HepG2 (cell line): ENCODE measurements around the gene ELSPBP1. TPM values are rescaled to one million over a fixed set of nuclear protein-coding genes. Genes with fewer than 3 reads are reported as not detected.

Experiments used
- ATAC-seq: fragments of 200-7000 bp; cut with Tn5 transposase; 3 replicates; pipeline ENCODE4 v1.9.1; 2020; ENCODE audit warnings: mild to moderate bottlenecking, moderate library complexity
- BruUV-seq: library from RNA; stranded (reverse); fragments of 400-500 nt; replicated peaks from 2 replicates; lab custom pipeline; 2021; lab: Mats Ljungman, UMichigan
- CTCF ChIA-PET: fragments of 300-600 bp; formaldehyde crosslinking; extraction: SDS; loops from one replicate; lab custom pipeline; 2021; ENCODE audit warnings: low total read pairs, inconsistent platforms, low intra/inter-chr PET ratio; lab: Yijun Ruan, JAX
- POLR2A ChIA-PET: fragments of 350-600 bp; sonication (Branson Sonifier 250); formaldehyde crosslinking; loops from one replicate; lab custom pipeline; 2020; ENCODE audit warnings: antibody characterized with exemption, inconsistent platforms; lab: Yijun Ruan, JAX
- DNase-seq: peaks from one replicate; pipeline ENCODE4 v3.0.0-alpha.2; 2015; ENCODE audit warnings: low spot score
- FAIRE-seq: peaks from 3 replicates; lab custom pipeline; 2011; peaks lifted over from hg19 to GRCh38; lab: Jason Lieb, UNC
- H2AFZ ChIP-seq: one replicate; pipeline ENCODE4 v1.6.1; 2011; ENCODE audit warnings: low read length, inconsistent platforms
- H3K27ac ChIP-seq: fragments of 300-600 bp; 3 replicates; pipeline ENCODE4 v1.8.0; 2011; ENCODE audit warnings: mixed run types, mild to moderate bottlenecking, mixed read lengths, low read length, inconsistent platforms; ENCODE audit not compliant: insufficient read depth; ENCODE audit errors: extremely low read length
- H3K27me3 ChIP-seq, 2 experiments: fragments of 200-600 bp in 1 of 2; 2 replicates in 1 of 2; 3 replicates in 1 of 2; pipeline versions ENCODE4 v1.6.0 to v1.8.0; 2011; ENCODE audit warnings: low read length in 2 of 2, mild to moderate bottlenecking in 2 of 2, moderate library complexity in 2 of 2, inconsistent platforms in 1 of 2; ENCODE audit not compliant: insufficient read depth in 2 of 2, control insufficient read depth in 1 of 2
- H3K36me3 ChIP-seq, 2 experiments: fragments of 200-600 bp in 1 of 2; replicated peaks in 1 of 2; 2 replicates in 1 of 2; 3 replicates in 1 of 2; pipeline versions ENCODE4 v1.5.1 to v1.8.0; 2011; ENCODE audit warnings: low read length in 2 of 2, inconsistent platforms in 1 of 2; ENCODE audit not compliant: insufficient read depth in 2 of 2, control insufficient read depth in 1 of 2
- H3K4me1 ChIP-seq: 2 replicates; pipeline ENCODE4 v1.5.1; 2012; ENCODE audit warnings: low read length, inconsistent platforms; ENCODE audit not compliant: insufficient read depth
- H3K4me2 ChIP-seq: 2 replicates; pipeline ENCODE4 v1.6.0; 2011; ENCODE audit warnings: low read depth, low read length, inconsistent platforms
- H3K4me3 ChIP-seq, 3 experiments: fragments of 200-600 bp in 1 of 3; sonication (generic), shearing (Covaris generic) in 1 of 3; replicated peaks in 1 of 3; 2 replicates each; pipeline ENCODE4 v1.5.1; 2011 to 2016; ENCODE audit warnings: low read length in 3 of 3, inconsistent platforms in 2 of 3, low read depth in 2 of 3, mild to moderate bottlenecking in 2 of 3, control low read depth in 1 of 3, mixed read lengths in 1 of 3; ENCODE audit not compliant: insufficient read depth in 1 of 3
- H3K79me2 ChIP-seq: one replicate; pipeline ENCODE4 v1.6.1; 2011; ENCODE audit warnings: low read length, inconsistent platforms; ENCODE audit not compliant: insufficient read depth
- H3K9ac ChIP-seq: 2 replicates; pipeline ENCODE4 v1.6.0; 2011; ENCODE audit warnings: mild to moderate bottlenecking, low read depth, low read length, inconsistent platforms; ENCODE audit not compliant: insufficient read depth
- H3K9me3 ChIP-seq: 2 replicates; pipeline ENCODE4 v1.5.1; 2012; ENCODE audit warnings: mild to moderate bottlenecking, low read length
- H4K20me1 ChIP-seq: 2 replicates; pipeline ENCODE4 v1.6.0; 2011; ENCODE audit warnings: inconsistent platforms, mild to moderate bottlenecking, low read length, moderate library complexity; ENCODE audit not compliant: insufficient read depth
- FLYWCH1 ChIP-seq: sonication (generic); formaldehyde crosslinking; IDR thresholded peaks from 2 replicates; pipeline ENCODE4 v1.8.1; 2023; ENCODE audit warnings: mild to moderate bottlenecking, missing genetic modification reagents
- FOXK2 ChIP-seq: fragments of 450-650 bp; IDR thresholded peaks from 2 replicates; pipeline ENCODE4 v1.6.1; 2016
- HES4 ChIP-seq: sonication (generic); formaldehyde crosslinking; IDR thresholded peaks from 2 replicates; pipeline ENCODE4 v1.9.0; 2021; ENCODE audit warnings: mild to moderate bottlenecking, missing genetic modification reagents, borderline replicate concordance
- KLF12 ChIP-seq: sonication (generic); formaldehyde crosslinking; IDR thresholded peaks from 2 replicates; pipeline ENCODE4 v1.4.0; 2020; ENCODE audit warnings: missing genetic modification reagents, borderline replicate concordance
- KLF16 ChIP-seq, 2 experiments: sonication (generic) in 1 of 2; formaldehyde crosslinking in 1 of 2; IDR thresholded peaks; 2 replicates each; pipeline versions ENCODE4 v1.6.1 to v1.8.0; 2016 to 2023; ENCODE audit warnings: missing genetic modification reagents in 2 of 2, missing compliant biosample characterization in 1 of 2
- KLF9 ChIP-seq: IDR thresholded peaks from 2 replicates; pipeline ENCODE4 v1.6.1; 2016; ENCODE audit warnings: low read depth
- NCOA2 ChIP-seq: sonication (generic); formaldehyde crosslinking; IDR thresholded peaks from 2 replicates; pipeline ENCODE4 v1.8.0; 2022; ENCODE audit warnings: inconsistent platforms
- POLR2AphosphoS5 ChIP-seq: IDR thresholded peaks from 2 replicates; pipeline ENCODE4 v1.6.1; 2012; ENCODE audit warnings: low read depth, low read length
- ZBTB1 ChIP-seq: sonication (generic); formaldehyde crosslinking; IDR thresholded peaks from 2 replicates; pipeline ENCODE4 v1.4.0; 2020; ENCODE audit warnings: missing genetic modification reagents, borderline replicate concordance
- ZNF224 ChIP-seq: sonication (generic); formaldehyde crosslinking; IDR thresholded peaks from 2 replicates; pipeline ENCODE4 v1.5.0; 2020; ENCODE audit warnings: mild to moderate bottlenecking, missing genetic modification reagents
- ZNF33A ChIP-seq: sonication (generic); formaldehyde crosslinking; IDR thresholded peaks from 2 replicates; pipeline ENCODE4 v1.5.1; 2020; ENCODE audit warnings: missing genetic modification reagents, mild to moderate bottlenecking, moderate library complexity, borderline replicate concordance
- ZNF530 ChIP-seq: sonication (generic); formaldehyde crosslinking; IDR thresholded peaks from 2 replicates; pipeline ENCODE4 v1.5.0; 2020; ENCODE audit warnings: low read depth, mild to moderate bottlenecking, missing genetic modification reagents
- WGBS: methylation state at CpG from one replicate; pipeline ENCODE4 v1.1.6; 2017; ENCODE audit warnings: low lambda C conversion rate; 5-methylcytosine and 5-hydroxymethylcytosine counted together
- in situ Hi-C: cut with HindIII; loops from 2 replicates; pipeline ENCODE4 v1.10.0; 2017; ENCODE audit warnings: low pct_unique_long_range_greater_than_20kb; ENCODE audit not compliant: extremely low pct_ligation_motif_present
- intact Hi-C: fragments of 100-400 bp; cut with micrococcal nuclease; formaldehyde crosslinking; loops from one replicate; pipeline ENCODE4 v1.10.0; 2022; ENCODE audit not compliant: unreplicated experiment
- polyA plus RNA-seq, 8 experiments: library from polyadenylated mRNA; depleted of rRNA in 3 of 8; stranded (reverse) in 7 of 8; unstranded in 1 of 8; fragments of >200 nt; fragmentation: Illumina TruSeq in 4 of 8; extraction: Trizol in 4 of 8; gene quantifications; 2 replicates each; pipeline versions ENCODE4 v1.2.1 to v1.2.3, GENCODE V29; 2011 to 2016; ENCODE audit warnings: low read depth in 4 of 8, missing spikeins in 1 of 8, mixed read lengths in 1 of 8; ENCODE audit not compliant: insufficient read depth in 1 of 8
- total RNA-seq, 5 experiments: library from RNA; depleted of rRNA; stranded (reverse); fragments of >200 nt; fragmentation: Illumina TruSeq; extraction: Trizol; gene quantifications; 2 replicates each; pipeline ENCODE4 v1.2.3, GENCODE V29; 2016; ENCODE audit warnings: low read depth in 1 of 5
- TF ChIP-seq, protein P1 (sequence below): sonication (generic); formaldehyde crosslinking; IDR thresholded peaks from 2 replicates; pipeline ENCODE4 v1.5.0; 2020; ENCODE audit warnings: mild to moderate bottlenecking, missing genetic modification reagents, borderline replicate concordance
- TF ChIP-seq, protein P2 (sequence below): sonication (generic); formaldehyde crosslinking; IDR thresholded peaks from 2 replicates; pipeline ENCODE4 v1.4.0; 2020; ENCODE audit warnings: missing genetic modification reagents, mild to moderate bottlenecking, borderline replicate concordance
- TF ChIP-seq, protein P3 (sequence below): sonication (generic); formaldehyde crosslinking; IDR thresholded peaks from 2 replicates; pipeline ENCODE4 v1.4.0; 2020; ENCODE audit warnings: low read depth, mild to moderate bottlenecking, missing genetic modification reagents

Gene ELSPBP1
- total and polyA plus RNA-seq, 2 of the 13 experiments (the other 11 are each of a cell fraction or from before 2014, with no cell fraction given) = not detected

DNA sequence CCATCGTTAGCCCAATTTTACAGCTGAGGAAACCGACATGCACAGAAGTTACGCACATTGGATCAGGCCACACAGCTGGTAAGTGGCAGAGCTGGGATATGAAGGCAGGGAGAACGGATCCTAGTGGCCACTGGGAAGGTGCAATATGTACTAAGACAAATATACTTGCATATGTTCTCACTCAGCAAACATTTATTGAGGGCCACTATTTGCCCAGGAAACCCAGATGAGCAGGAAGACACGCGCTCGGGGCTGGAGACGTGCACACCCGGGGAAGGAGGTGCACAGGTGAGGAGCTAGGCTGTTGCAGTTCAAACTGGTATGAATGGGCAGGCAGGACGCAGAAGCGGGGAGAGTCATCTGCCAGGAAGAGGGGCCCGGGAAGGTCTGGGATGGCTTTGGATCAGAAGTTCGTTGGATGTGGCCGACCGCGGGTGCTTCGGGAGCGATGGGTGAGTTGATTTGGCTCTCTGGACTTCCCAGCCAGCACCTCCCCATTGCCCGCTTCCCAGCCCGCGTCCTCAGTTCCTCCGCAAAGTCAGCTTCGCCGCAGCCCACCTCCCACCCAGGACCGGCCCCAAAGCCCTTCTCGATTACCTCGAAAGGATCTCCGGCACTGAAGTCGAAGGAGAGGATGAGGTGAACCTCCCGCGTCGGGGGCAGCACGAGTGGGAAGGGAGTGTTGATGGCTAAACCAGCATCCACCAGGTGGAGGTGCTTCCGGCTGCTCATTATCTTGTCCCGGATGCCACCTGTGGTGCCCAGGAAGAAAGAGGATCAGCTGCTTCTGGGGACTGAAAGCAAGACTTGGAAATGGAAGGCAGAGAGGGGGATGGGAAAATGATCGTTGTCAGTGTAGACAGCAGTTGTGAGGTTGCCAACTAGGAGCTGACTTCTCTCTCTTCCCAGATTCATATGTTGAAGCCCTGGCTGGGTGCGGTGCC, 67.2 kb downstream of the ELSPBP1 start:
- peaks cover 0 to 2% of the 10 kb centered on the region in 2 experiments; a peak in 1 of 5 replicates for H3K27me3 ChIP-seq
- H2AFZ ChIP-seq = no peak overlapping the region
- H3K4me2 ChIP-seq = no peak overlapping the region
- no peak for FAIRE-seq
- in situ Hi-C loops = no loop called here
- no peak for ATAC-seq
- no peak overlapping the region for H3K4me3 ChIP-seq
- no peaks in the 10 kb centered on the region for H4K20me1 ChIP-seq
- WGBS = 57% methylated on average over 30 of the region's 37 CpGs
- H3K79me2 ChIP-seq = no peaks in the 10 kb centered on the region
- CTCF ChIA-PET = no interaction called here
- BruUV-seq = no TSS peak
- TF ChIP-seq HES4 (no peak), ZBTB1 (CRISPR knock-in tag) (no peak), KLF9 (CRISPR knock-in tag) (no peak), ZNF224 (CRISPR knock-in tag) (no peak), ZNF33A (CRISPR knock-in tag) (no peak), NCOA2 (CRISPR knock-in tag) (no peak), POLR2AphosphoS5 (no peak), KLF12 (CRISPR knock-in tag) (no peak), ZNF530 (CRISPR knock-in tag) (no peak), FOXK2 (no peak), KLF16 (CRISPR knock-in tag; IDR thresholded peaks at IDR 0.05) (no peak), FLYWCH1 (CRISPR knock-in tag) (no peak)
- TF ChIP-seq, protein P1, sequence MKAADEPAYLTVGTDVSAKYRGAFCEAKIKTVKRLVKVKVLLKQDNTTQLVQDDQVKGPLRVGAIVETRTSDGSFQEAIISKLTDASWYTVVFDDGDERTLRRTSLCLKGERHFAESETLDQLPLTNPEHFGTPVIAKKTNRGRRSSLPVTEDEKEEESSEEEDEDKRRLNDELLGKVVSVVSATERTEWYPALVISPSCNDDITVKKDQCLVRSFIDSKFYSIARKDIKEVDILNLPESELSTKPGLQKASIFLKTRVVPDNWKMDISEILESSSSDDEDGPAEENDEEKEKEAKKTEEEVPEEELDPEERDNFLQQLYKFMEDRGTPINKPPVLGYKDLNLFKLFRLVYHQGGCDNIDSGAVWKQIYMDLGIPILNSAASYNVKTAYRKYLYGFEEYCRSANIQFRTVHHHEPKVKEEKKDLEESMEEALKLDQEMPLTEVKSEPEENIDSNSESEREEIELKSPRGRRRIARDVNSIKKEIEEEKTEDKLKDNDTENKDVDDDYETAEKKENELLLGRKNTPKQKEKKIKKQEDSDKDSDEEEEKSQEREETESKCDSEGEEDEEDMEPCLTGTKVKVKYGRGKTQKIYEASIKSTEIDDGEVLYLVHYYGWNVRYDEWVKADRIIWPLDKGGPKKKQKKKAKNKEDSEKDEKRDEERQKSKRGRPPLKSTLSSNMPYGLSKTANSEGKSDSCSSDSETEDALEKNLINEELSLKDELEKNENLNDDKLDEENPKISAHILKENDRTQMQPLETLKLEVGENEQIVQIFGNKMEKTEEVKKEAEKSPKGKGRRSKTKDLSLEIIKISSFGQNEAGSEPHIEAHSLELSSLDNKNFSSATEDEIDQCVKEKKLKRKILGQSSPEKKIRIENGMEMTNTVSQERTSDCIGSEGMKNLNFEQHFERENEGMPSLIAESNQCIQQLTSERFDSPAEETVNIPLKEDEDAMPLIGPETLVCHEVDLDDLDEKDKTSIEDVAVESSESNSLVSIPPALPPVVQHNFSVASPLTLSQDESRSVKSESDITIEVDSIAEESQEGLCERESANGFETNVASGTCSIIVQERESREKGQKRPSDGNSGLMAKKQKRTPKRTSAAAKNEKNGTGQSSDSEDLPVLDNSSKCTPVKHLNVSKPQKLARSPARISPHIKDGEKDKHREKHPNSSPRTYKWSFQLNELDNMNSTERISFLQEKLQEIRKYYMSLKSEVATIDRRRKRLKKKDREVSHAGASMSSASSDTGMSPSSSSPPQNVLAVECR (CRISPR knock-in tag) = no peak
- TF ChIP-seq, protein P2, sequence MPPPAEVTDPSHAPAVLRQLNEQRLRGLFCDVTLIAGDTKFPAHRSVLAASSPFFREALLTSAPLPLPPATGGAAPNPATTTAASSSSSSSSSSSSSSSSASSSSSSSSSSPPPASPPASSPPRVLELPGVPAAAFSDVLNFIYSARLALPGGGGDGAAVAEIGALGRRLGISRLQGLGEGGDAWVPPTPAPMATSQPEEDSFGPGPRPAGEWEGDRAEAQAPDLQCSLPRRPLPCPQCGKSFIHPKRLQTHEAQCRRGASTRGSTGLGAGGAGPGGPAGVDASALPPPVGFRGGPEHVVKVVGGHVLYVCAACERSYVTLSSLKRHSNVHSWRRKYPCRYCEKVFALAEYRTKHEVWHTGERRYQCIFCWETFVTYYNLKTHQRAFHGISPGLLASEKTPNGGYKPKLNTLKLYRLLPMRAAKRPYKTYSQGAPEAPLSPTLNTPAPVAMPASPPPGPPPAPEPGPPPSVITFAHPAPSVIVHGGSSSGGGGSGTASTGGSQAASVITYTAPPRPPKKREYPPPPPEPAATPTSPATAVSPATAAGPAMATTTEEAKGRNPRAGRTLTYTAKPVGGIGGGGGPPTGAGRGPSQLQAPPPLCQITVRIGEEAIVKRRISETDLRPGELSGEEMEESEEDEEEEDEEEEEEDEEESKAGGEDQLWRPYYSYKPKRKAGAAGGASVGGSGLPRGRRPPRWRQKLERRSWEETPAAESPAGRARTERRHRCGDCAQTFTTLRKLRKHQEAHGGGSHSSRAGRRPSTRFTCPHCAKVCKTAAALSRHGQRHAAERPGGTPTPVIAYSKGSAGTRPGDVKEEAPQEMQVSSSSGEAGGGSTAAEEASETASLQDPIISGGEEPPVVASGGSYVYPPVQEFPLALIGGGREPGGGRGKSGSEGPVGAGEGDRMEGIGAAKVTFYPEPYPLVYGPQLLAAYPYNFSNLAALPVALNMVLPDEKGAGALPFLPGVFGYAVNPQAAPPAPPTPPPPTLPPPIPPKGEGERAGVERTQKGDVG (CRISPR knock-in tag) = no peak
- TF ChIP-seq, protein P3, sequence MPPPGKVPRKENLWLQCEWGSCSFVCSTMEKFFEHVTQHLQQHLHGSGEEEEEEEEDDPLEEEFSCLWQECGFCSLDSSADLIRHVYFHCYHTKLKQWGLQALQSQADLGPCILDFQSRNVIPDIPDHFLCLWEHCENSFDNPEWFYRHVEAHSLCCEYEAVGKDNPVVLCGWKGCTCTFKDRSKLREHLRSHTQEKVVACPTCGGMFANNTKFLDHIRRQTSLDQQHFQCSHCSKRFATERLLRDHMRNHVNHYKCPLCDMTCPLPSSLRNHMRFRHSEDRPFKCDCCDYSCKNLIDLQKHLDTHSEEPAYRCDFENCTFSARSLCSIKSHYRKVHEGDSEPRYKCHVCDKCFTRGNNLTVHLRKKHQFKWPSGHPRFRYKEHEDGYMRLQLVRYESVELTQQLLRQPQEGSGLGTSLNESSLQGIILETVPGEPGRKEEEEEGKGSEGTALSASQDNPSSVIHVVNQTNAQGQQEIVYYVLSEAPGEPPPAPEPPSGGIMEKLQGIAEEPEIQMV = no peak
- TF ChIP-seq, all 625 proteins: peak for 0
- no peak for DNase-seq
- Histone ChIP-seq H3K36me3 (no peaks in the 10 kb centered on the region), H3K27ac (no peak overlapping the region), H3K9ac (no peak overlapping the region), H3K4me1 (no peaks in the 10 kb centered on the region), H3K9me3 (no peaks in the 10 kb centered on the region)
- intact Hi-C loops = no loop called here
- POLR2A ChIA-PET = no interaction called here
